ENCODE results near the gene MYL9. TPM values are rescaled to one million over a fixed set of nuclear protein-coding genes. Genes with fewer than 3 reads are reported as not detected.

MYL9 gene
- total and polyA plus RNA-seq, 10 of the 15 experiments (the other 5 are each of a cell fraction or from before 2014, with no cell fraction given), result 0.28 to 1.7 (median 0.63) TPM; not detected in 3

DNA sequence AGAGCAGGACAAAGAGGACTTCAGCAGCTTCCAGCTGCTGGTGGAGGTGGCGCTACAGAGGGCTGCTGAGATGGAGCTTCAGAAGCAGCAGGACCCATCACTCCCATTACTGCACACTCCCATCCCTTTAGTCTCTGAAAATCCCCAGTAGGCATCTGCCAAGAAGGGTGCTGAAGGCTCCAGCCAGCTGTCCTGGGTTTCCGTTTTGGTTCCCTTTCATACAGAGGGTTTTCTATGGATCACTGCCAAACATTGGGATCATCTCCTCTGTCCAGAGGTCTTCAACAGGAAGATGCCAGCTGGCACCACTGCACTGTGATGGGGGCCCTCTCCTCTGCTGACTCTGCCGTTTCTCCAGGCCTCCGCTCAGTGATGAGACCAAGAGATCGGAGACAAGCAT, 50.0 kb downstream of the MYL9 start:
- WGBS (ENCODE audit: insufficient coverage, insufficient replicate concordance, low lambda C conversion rate, missing lambda C conversion rate), result 87% methylated on average over 5 of the region's 5 CpGs
- no peaks in the 10 kb centered on the region; the same call in 2 of the 3 replicates for H3K9me3 ChIP-seq (replicated peaks; ENCODE audit: control insufficient read depth, insufficient read depth, low read length)
- intact Hi-C loops (cut with micrococcal nuclease; ENCODE audit: unreplicated experiment), result no loop called here

More for the DNA sequence above, 50.0 kb downstream of the MYL9 start:
- ChIA-PET RAD21 (ENCODE audit: unreplicated experiment) (interaction anchor here (0.6 to 1.1 kb wide), 2 partner anchors 14 to 358 kb away, joined by 3 to 5 read pairs; partner anchors contain the start of gene RAB5IF), SMC1A (ENCODE audit: uncharacterized antibody, unreplicated experiment) (interaction anchor here (5.1 to 9.1 kb wide), 2 partner anchors 14 to 17 kb away, joined by 32 to 98 read pairs; partner anchors contain the start of genes RAB5IF and TGIF2), POLR2A (interaction anchor here (0.6 to 5.9 kb wide), 7 partner anchors 9 to 1183 kb away, joined by 3 to 46 read pairs (median 5); partner anchors contain the start of genes RAB5IF and TGIF2), CTCF (interaction anchor here (1.0 to 5.9 kb wide), 5 partner anchors 16 to 40 kb away, joined by 4 to 65 read pairs (median 9); partner anchors contain the start of gene TGIF2)
- ATAC-seq, result no peak
- no TSS peak for BruUV-seq (replicated peaks)
- no peak for DNase-seq (ENCODE audit: low read depth, low spot score)
- no peaks in the 10 kb centered on the region for H4K20me1 ChIP-seq (ENCODE audit: control insufficient read depth, insufficient read depth)
- no peak overlapping the region for H3K4me3 ChIP-seq
- H2AFZ ChIP-seq (ENCODE audit: control insufficient read depth, low read depth, low read length), result no peak overlapping the region
- in situ Hi-C loops (cut with MboI), result no loop called here
- peaks cover 11 to 23% of the 10 kb centered on the region in 2 experiments for H3K36me3 ChIP-seq (ENCODE audit: control insufficient read depth in 2 of 2, insufficient read depth in 2 of 2, low read length in 1 of 2)
- TF ChIP-seq SIN3A (IDR thresholded peaks at IDR 0.05; ENCODE audit: low read depth, low read length) (no peak), EGR1 (IDR thresholded peaks at IDR 0.05; ENCODE audit: borderline replicate concordance in 1 of 2, low read depth in 2 of 2, low read length in 2 of 2) (no peak), CREM (IDR thresholded peaks at IDR 0.05; ENCODE audit: low read depth) (no peak), SRF (IDR thresholded peaks at IDR 0.05; ENCODE audit: low read depth in 2 of 2, low read length in 2 of 2) (no peak), MYB (IDR thresholded peaks at IDR 0.05; ENCODE audit: borderline replicate concordance, low read depth, low read length) (no peak), ZZZ3 (IDR thresholded peaks at IDR 0.05; ENCODE audit: control insufficient read depth, insufficient read length, low read depth) (no peak), NRF1 (conservative IDR thresholded peaks at IDR 0.05; ENCODE audit: low read depth, low read length) (no peak), BMI1 (IDR thresholded peaks at IDR 0.05; ENCODE audit: borderline replicate concordance) (no peak), ZNF384 (IDR thresholded peaks at IDR 0.05; ENCODE audit: borderline replicate concordance, low read depth, low read length) (no peak), SUZ12 (IDR thresholded peaks at IDR 0.05; ENCODE audit: unreplicated experiment) (no peak), DPF2 (IDR thresholded peaks at IDR 0.05) (no peak), CEBPB (IDR thresholded peaks at IDR 0.05; ENCODE audit: borderline replicate concordance in 1 of 2, low read depth in 2 of 2, low read length in 2 of 2) (no peak), STAT3 (IDR thresholded peaks at IDR 0.05; ENCODE audit: low read depth, low read length) (no peak), BACH1 (IDR thresholded peaks at IDR 0.05; ENCODE audit: borderline replicate concordance) (no peak), HCFC1 (IDR thresholded peaks at IDR 0.05; ENCODE audit: low read length) (no peak), KAT2A (conservative IDR thresholded peaks at IDR 0.05; ENCODE audit: control insufficient read depth, low read depth, low read length) (no peak)
- TF ChIP-seq, protein P1, sequence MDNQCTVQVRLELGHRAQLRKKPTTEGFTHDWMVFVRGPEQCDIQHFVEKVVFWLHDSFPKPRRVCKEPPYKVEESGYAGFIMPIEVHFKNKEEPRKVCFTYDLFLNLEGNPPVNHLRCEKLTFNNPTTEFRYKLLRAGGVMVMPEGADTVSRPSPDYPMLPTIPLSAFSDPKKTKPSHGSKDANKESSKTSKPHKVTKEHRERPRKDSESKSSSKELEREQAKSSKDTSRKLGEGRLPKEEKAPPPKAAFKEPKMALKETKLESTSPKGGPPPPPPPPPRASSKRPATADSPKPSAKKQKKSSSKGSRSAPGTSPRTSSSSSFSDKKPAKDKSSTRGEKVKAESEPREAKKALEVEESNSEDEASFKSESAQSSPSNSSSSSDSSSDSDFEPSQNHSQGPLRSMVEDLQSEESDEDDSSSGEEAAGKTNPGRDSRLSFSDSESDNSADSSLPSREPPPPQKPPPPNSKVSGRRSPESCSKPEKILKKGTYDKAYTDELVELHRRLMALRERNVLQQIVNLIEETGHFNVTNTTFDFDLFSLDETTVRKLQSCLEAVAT (IDR thresholded peaks at IDR 0.05), result no peak
- TF ChIP-seq, protein P2, sequence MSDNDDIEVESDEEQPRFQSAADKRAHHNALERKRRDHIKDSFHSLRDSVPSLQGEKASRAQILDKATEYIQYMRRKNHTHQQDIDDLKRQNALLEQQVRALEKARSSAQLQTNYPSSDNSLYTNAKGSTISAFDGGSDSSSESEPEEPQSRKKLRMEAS (IDR thresholded peaks at IDR 0.05; ENCODE audit: low read depth, low read length), result no peak
- no peak overlapping the region for H3K27ac ChIP-seq (ENCODE audit: control insufficient read depth, insufficient read depth)
- H3K27me3 ChIP-seq (replicated peaks in 1 of 2; ENCODE audit: control insufficient read depth in 2 of 2, insufficient read depth in 2 of 2, low read length in 1 of 2), result no peaks in the 10 kb centered on the region
- no peak overlapping the region for H3K9ac ChIP-seq (ENCODE audit: control insufficient read depth, insufficient read depth, low read length)
- FAIRE-seq, result no peak
- H3K4me2 ChIP-seq (ENCODE audit: control insufficient read depth, insufficient read depth), result no peak overlapping the region
- H3K79me2 ChIP-seq (ENCODE audit: control insufficient read depth, insufficient read depth, low read length), result peaks cover 4% of the 10 kb centered on the region
- H3K4me1 ChIP-seq (ENCODE audit: control insufficient read depth, insufficient read depth, low read length), result peaks cover 35% of the 10 kb centered on the region

All from GM12878 (cell line).